ENCODE results near the gene CACNA1H.

Gene CACNA1H

GRCh38 chr16:1206326-1206725 lies 53.4 kb downstream of the CACNA1H start:
- DNase-seq: no peak

- no peak for DNase-seq
Measured at GRCh38 chr16:1206786-1207185, 53.9 kb downstream of the CACNA1H start.

- no peak for DNase-seq
Measured at GRCh38 chr16:1208239-1208830, 55.4 kb downstream of the CACNA1H start.

GRCh38 chr16:1209081-1209480 lies 56.2 kb downstream of the CACNA1H start:
- no peak for DNase-seq

GRCh38 chr16:1210461-1210860 lies 57.6 kb downstream of the CACNA1H start:
- DNase-seq: no peak

GRCh38 chr16:1211451-1212268 lies 58.8 kb downstream of the CACNA1H start:
- DNase-seq: peak in 11 of 58 donors; percentile 2 to 56 (median 19)

- no peak for DNase-seq
Measured at GRCh38 chr16:1212616-1213194, 59.8 kb downstream of the CACNA1H start.

GRCh38 chr16:1213231-1213630 lies 60.3 kb downstream of the CACNA1H start:
- DNase-seq: no peak

- DNase-seq: no peak
Measured at GRCh38 chr16:1213796-1214372, 61.0 kb downstream of the CACNA1H start.

GRCh38 chr16:1214719-1215118 lies 61.8 kb downstream of the CACNA1H start:
- DNase-seq: no peak

- DNase-seq: no peak
Measured at GRCh38 chr16:1215574-1216295, 62.8 kb downstream of the CACNA1H start.

- DNase-seq: no peak
Measured at GRCh38 chr16:1216296-1216619, 63.4 kb downstream of the CACNA1H start.

- DNase-seq: no peak
Measured at GRCh38 chr16:1216681-1217400, 63.9 kb downstream of the CACNA1H start.

- DNase-seq: no peak
Measured at GRCh38 chr16:1217526-1217925, 64.6 kb downstream of the CACNA1H start.

GRCh38 chr16:1218061-1218929 lies 65.4 kb downstream of the CACNA1H start:
- no peak for DNase-seq

GRCh38 chr16:1218930-1219611 lies 66.2 kb downstream of the CACNA1H start:
- DNase-seq: no peak

GRCh38 chr16:1220098-1220728 lies 67.3 kb downstream of the CACNA1H start:
- DNase-seq: no peak

GRCh38 chr16:1220841-1221627 lies 68.1 kb downstream of the CACNA1H start:
- no peak for DNase-seq

Measured in anterior cingulate cortex (tissue), 58 donors.